ENCODE data around the gene BAZ2B. TPM values are rescaled to one million over a fixed set of nuclear protein-coding genes. Genes with fewer than 3 reads are reported as not detected.

BAZ2B gene
- polyA plus RNA-seq, 1 donor from 2014 or later, result 150 TPM

DNA sequence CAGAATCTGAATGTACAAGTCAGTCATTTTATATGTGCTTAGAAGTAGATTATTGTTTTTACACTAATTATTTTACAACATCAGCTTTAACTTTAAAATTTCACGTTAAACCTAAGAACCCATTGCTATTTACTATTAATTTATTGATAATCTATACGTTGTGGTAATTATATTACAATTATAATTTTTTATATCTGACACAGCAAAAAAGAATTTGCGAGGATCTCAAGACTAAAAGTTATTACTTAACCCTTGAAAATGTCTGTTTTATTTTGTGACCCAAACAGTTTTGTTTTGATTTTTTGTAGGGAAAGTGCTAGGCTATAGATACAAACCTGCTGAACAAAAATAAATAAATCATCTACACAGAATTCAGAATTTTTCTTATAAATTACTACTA is 30.3 kb downstream of the BAZ2B start:
- no peaks in the 10 kb centered on the region for H3K27me3 ChIP-seq (ENCODE audit: insufficient read depth, low read depth, low read length)
- H2AFZ ChIP-seq (ENCODE audit: low read depth, low read length), result no peak overlapping the region
- H3K4me2 ChIP-seq (ENCODE audit: low read length), result no peak overlapping the region
- H4K20me1 ChIP-seq (ENCODE audit: insufficient read depth), result no peaks in the 10 kb centered on the region
- no peak overlapping the region for H3K4me3 ChIP-seq (ENCODE audit: low read length)
- no peak for TF ChIP-seq EZH2 (IDR thresholded peaks at IDR 0.05; ENCODE audit: borderline replicate concordance, insufficient read depth, low read length, poor library complexity, severe bottlenecking)
- TF ChIP-seq RAD21 (conservative IDR thresholded peaks at IDR 0.05), result no peak
- TF ChIP-seq, protein P1, sequence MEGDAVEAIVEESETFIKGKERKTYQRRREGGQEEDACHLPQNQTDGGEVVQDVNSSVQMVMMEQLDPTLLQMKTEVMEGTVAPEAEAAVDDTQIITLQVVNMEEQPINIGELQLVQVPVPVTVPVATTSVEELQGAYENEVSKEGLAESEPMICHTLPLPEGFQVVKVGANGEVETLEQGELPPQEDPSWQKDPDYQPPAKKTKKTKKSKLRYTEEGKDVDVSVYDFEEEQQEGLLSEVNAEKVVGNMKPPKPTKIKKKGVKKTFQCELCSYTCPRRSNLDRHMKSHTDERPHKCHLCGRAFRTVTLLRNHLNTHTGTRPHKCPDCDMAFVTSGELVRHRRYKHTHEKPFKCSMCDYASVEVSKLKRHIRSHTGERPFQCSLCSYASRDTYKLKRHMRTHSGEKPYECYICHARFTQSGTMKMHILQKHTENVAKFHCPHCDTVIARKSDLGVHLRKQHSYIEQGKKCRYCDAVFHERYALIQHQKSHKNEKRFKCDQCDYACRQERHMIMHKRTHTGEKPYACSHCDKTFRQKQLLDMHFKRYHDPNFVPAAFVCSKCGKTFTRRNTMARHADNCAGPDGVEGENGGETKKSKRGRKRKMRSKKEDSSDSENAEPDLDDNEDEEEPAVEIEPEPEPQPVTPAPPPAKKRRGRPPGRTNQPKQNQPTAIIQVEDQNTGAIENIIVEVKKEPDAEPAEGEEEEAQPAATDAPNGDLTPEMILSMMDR (IDR thresholded peaks at IDR 0.05; ENCODE audit: poor library complexity, severe bottlenecking), result no peak
- TF ChIP-seq POLR2AphosphoS5 (IDR thresholded peaks at IDR 0.05), result no peak
- TF ChIP-seq, protein P2, sequence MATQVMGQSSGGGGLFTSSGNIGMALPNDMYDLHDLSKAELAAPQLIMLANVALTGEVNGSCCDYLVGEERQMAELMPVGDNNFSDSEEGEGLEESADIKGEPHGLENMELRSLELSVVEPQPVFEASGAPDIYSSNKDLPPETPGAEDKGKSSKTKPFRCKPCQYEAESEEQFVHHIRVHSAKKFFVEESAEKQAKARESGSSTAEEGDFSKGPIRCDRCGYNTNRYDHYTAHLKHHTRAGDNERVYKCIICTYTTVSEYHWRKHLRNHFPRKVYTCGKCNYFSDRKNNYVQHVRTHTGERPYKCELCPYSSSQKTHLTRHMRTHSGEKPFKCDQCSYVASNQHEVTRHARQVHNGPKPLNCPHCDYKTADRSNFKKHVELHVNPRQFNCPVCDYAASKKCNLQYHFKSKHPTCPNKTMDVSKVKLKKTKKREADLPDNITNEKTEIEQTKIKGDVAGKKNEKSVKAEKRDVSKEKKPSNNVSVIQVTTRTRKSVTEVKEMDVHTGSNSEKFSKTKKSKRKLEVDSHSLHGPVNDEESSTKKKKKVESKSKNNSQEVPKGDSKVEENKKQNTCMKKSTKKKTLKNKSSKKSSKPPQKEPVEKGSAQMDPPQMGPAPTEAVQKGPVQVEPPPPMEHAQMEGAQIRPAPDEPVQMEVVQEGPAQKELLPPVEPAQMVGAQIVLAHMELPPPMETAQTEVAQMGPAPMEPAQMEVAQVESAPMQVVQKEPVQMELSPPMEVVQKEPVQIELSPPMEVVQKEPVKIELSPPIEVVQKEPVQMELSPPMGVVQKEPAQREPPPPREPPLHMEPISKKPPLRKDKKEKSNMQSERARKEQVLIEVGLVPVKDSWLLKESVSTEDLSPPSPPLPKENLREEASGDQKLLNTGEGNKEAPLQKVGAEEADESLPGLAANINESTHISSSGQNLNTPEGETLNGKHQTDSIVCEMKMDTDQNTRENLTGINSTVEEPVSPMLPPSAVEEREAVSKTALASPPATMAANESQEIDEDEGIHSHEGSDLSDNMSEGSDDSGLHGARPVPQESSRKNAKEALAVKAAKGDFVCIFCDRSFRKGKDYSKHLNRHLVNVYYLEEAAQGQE (IDR thresholded peaks at IDR 0.05; ENCODE audit: borderline replicate concordance), result no peak
- TF ChIP-seq SMC3 (conservative IDR thresholded peaks at IDR 0.05; ENCODE audit: poor library complexity), result no peak
- H3K9ac ChIP-seq (ENCODE audit: low read length), result no peak overlapping the region
- H3K9me2 ChIP-seq (ENCODE audit: insufficient read depth, low read length), result no peaks in the 10 kb centered on the region
- H3K9me3 ChIP-seq (ENCODE audit: low read length), result no peaks in the 10 kb centered on the region
- H3K36me3 ChIP-seq (ENCODE audit: insufficient read depth, low read length), result no peaks in the 10 kb centered on the region
- no peak overlapping the region for H3K27ac ChIP-seq (ENCODE audit: low read length)
- H3F3A ChIP-seq (ENCODE audit: insufficient read depth, low read length, poor library complexity, severe bottlenecking), result no peaks in the 10 kb centered on the region
- H3K79me2 ChIP-seq (replicated peaks; ENCODE audit: insufficient read depth, low read length), result peaks cover 63% of the 10 kb centered on the region

DNA sequence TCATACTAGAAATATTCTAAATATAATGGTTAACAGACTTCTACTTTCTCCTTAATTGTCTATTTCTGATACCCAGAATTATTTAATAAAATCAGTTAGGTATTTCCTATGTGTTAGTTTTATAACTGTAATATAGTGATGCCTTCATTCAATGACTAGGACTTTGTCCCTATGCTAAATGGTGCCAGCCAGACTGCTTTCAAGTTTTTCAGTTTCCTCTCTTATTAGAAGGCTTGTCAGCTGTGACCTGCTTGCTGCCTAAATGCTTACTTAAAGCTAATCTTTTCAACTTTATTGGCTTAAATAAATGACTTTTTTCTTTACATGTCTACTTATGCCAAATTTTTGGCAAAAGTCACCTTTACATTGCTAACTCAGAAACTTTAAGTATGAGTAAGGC is 30.7 kb downstream of the BAZ2B start:
- H3K27ac ChIP-seq (ENCODE audit: low read length), result no peak overlapping the region

More for the DNA sequence above, 30.7 kb downstream of the BAZ2B start:
- H4K20me1 ChIP-seq (ENCODE audit: insufficient read depth), result no peaks in the 10 kb centered on the region
- no peak overlapping the region for H2AFZ ChIP-seq (ENCODE audit: low read depth, low read length)
- no peaks in the 10 kb centered on the region for H3K27me3 ChIP-seq (ENCODE audit: insufficient read depth, low read depth, low read length)
- no peaks in the 10 kb centered on the region for H3F3A ChIP-seq (ENCODE audit: insufficient read depth, low read length, poor library complexity, severe bottlenecking)
- no peak overlapping the region for H3K4me3 ChIP-seq (ENCODE audit: low read length)
- TF ChIP-seq TAF1 (IDR thresholded peaks at IDR 0.05; ENCODE audit: low read depth) (no peak), SMC3 (conservative IDR thresholded peaks at IDR 0.05; ENCODE audit: poor library complexity) (no peak), RAD21 (conservative IDR thresholded peaks at IDR 0.05) (no peak), MXI1 (conservative IDR thresholded peaks at IDR 0.05; ENCODE audit: poor library complexity, severe bottlenecking) (no peak), EZH2 (IDR thresholded peaks at IDR 0.05; ENCODE audit: borderline replicate concordance, insufficient read depth, low read length, poor library complexity, severe bottlenecking) (no peak), EP300 (conservative IDR thresholded peaks at IDR 0.05; ENCODE audit: poor library complexity, severe bottlenecking) (no peak), POLR2AphosphoS5 (IDR thresholded peaks at IDR 0.05) (no peak)
- TF ChIP-seq, protein P1 (IDR thresholded peaks at IDR 0.05; ENCODE audit: poor library complexity, severe bottlenecking), result no peak
- TF ChIP-seq, protein P2 (IDR thresholded peaks at IDR 0.05; ENCODE audit: borderline replicate concordance), result no peak
- H3K36me3 ChIP-seq (ENCODE audit: insufficient read depth, low read length), result no peaks in the 10 kb centered on the region
- peaks cover 59% of the 10 kb centered on the region for H3K79me2 ChIP-seq (replicated peaks; ENCODE audit: insufficient read depth, low read length)
- no peak overlapping the region for H3K4me2 ChIP-seq (ENCODE audit: low read length)
- H3K9me2 ChIP-seq (ENCODE audit: insufficient read depth, low read length), result no peaks in the 10 kb centered on the region
- no peaks in the 10 kb centered on the region for H3K9me3 ChIP-seq (ENCODE audit: low read length)
- no peak overlapping the region for H3K9ac ChIP-seq (ENCODE audit: low read length)
